ENCODE measurements around the gene CD40. TPM values are rescaled to one million over a fixed set of nuclear protein-coding genes. Genes with fewer than 3 reads are reported as not detected.

Gene CD40
- total and polyA plus RNA-seq, 10 of the 15 experiments (the other 5 are each of a cell fraction or from before 2014, with no cell fraction given) = 40.8 to 193 (median 89.5) TPM

- no peak for TF ChIP-seq NKRF (conservative IDR thresholded peaks at IDR 0.05)
Observed at GRCh38 chr20:46074006-46074405, 44.1 kb upstream of the CD40 start (continued).

GRCh38 chr20:46076806-46077205 is 41.3 kb upstream of the CD40 start:
- RAD21 ChIA-PET (ENCODE audit: unreplicated experiment) = no interaction called here
- intact Hi-C loops (cut with micrococcal nuclease; ENCODE audit: unreplicated experiment) = no loop called here
- Histone ChIP-seq H3K79me2 (ENCODE audit: control insufficient read depth, insufficient read depth, low read length) (peaks cover 14% of the 10 kb centered on the region), H2AFZ (ENCODE audit: control insufficient read depth, low read depth, low read length) (no peak overlapping the region), H3K9ac (ENCODE audit: control insufficient read depth, insufficient read depth, low read length) (no peak overlapping the region), H3K4me3 (no peak overlapping the region), H3K9me3 (replicated peaks; ENCODE audit: control insufficient read depth, insufficient read depth, low read length) (no peaks in the 10 kb centered on the region), H4K20me1 (ENCODE audit: control insufficient read depth, insufficient read depth) (peaks cover 3% of the 10 kb centered on the region; the same call in 1 of the 2 replicates), H3K36me3 (ENCODE audit: control insufficient read depth in 2 of 2, insufficient read depth in 2 of 2, low read length in 1 of 2) (peaks cover 8 to 32% of the 10 kb centered on the region in 2 experiments), H3K4me2 (ENCODE audit: control insufficient read depth, insufficient read depth) (no peak overlapping the region), H3K4me1 (ENCODE audit: control insufficient read depth, insufficient read depth, low read length) (no peaks in the 10 kb centered on the region), H3K27ac (ENCODE audit: control insufficient read depth, insufficient read depth) (no peak overlapping the region), H3K27me3 (replicated peaks in 1 of 2; ENCODE audit: control insufficient read depth in 2 of 2, insufficient read depth in 2 of 2, low read length in 1 of 2) (no peaks in the 10 kb centered on the region)
- 90% methylated on average over 7 of the region's 7 CpGs for WGBS (ENCODE audit: insufficient coverage, insufficient replicate concordance, low lambda C conversion rate, missing lambda C conversion rate)
- POLR2A ChIA-PET = interaction anchor here (0.6 to 1.5 kb wide), 2 partner anchors 10 to 555 kb away, joined by 3 to 6 read pairs; no protein-coding TSS in a partner anchor
- no peak for DNase-seq (ENCODE audit: low read depth, low spot score)
- no peak for TF ChIP-seq FOXK2 (IDR thresholded peaks at IDR 0.05)
- no peak for TF ChIP-seq TAF1 (IDR thresholded peaks at IDR 0.05; ENCODE audit: borderline replicate concordance, low read depth, low read length)
- TF ChIP-seq GABPA (IDR thresholded peaks at IDR 0.05; ENCODE audit: low read depth) = no peak
- TF ChIP-seq ASH2L (IDR thresholded peaks at IDR 0.05; ENCODE audit: borderline replicate concordance, low read depth) = no peak
- no peak for TF ChIP-seq YY1 (IDR thresholded peaks at IDR 0.05; ENCODE audit: low read depth, low read length)
- TF ChIP-seq ZZZ3 (IDR thresholded peaks at IDR 0.05; ENCODE audit: control insufficient read depth, insufficient read length, low read depth) = no peak
- FAIRE-seq = no peak
- CTCF ChIA-PET = interaction anchor here (0.9 to 1.1 kb wide), 3 partner anchors 9 to 31 kb away, joined by 3 to 4 read pairs (median 3); no protein-coding TSS in a partner anchor
- SMC1A ChIA-PET (ENCODE audit: uncharacterized antibody, unreplicated experiment) = interaction anchor here (0.6 to 1.2 kb wide), 2 partner anchors 8 to 633 kb away, joined by 3 read pairs; no protein-coding TSS in a partner anchor
- in situ Hi-C loops (cut with MboI) = no loop called here
- ATAC-seq = no peak
- no TSS peak for BruUV-seq (replicated peaks)

All from GM12878 (cell line).